GM15510 (cell line): ENCODE data around the gene NME3.

Experiments used
- POLR2A ChIP-seq: IDR thresholded peaks from 3 replicates; pipeline ENCODE4 v1.6.1; 2011; ENCODE audit warnings: borderline replicate concordance; ENCODE audit not compliant: insufficient read length; ENCODE audit errors: extremely low read depth

The NME3 gene

DNA sequence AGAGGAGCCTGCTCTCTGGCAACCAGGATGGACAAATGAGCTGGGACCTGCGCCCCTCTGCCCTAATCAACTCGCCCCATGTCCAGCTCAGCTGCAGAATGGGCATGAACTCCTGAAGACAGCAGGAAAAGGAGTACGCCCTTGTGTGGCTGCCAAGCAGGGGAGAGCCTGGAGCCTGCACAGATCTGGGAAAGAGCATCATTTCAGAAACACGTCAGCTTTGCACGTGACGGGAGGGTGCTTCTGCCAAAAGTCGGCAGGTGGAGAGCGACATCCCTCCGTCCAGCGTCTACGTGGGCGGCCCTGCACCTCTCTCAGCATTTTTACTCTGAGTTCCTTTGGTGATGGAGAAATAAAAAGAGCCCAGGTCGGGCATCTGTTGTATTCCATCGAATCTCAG lies 18.5 kb downstream of the NME3 start:
- TF ChIP-seq POLR2A: no peak

GRCh38 chr16:1751946-1752345 lies 19.4 kb downstream of the NME3 start:
- TF ChIP-seq POLR2A: no peak

- no peak for TF ChIP-seq POLR2A
Observed at GRCh38 chr16:1749152-1750117, 21.9 kb downstream of the NME3 start.

DNA sequence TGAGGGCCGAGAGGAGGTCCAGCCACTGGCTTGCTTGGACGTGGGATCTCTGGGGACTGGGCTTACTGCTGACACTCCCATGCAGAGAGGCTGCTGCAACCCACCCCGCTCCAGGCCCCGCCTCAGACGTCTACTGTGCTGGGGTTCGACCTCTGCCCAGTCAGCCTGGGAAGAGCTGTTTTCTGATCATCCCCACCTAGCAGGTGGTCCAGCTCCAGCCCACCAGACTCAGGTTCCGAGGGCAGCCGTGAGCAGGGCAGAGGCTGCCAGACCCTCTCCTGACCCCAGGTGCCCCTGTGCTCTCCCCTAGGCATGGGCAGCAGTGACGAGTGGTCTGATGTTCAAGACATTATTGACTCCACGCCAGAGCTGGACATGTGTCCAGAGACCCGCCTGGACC lies 23.4 kb downstream of the NME3 start:
- TF ChIP-seq POLR2A: no peak

GRCh38 chr16:1746693-1747195 lies 24.6 kb downstream of the NME3 start:
- no peak for TF ChIP-seq POLR2A

DNA sequence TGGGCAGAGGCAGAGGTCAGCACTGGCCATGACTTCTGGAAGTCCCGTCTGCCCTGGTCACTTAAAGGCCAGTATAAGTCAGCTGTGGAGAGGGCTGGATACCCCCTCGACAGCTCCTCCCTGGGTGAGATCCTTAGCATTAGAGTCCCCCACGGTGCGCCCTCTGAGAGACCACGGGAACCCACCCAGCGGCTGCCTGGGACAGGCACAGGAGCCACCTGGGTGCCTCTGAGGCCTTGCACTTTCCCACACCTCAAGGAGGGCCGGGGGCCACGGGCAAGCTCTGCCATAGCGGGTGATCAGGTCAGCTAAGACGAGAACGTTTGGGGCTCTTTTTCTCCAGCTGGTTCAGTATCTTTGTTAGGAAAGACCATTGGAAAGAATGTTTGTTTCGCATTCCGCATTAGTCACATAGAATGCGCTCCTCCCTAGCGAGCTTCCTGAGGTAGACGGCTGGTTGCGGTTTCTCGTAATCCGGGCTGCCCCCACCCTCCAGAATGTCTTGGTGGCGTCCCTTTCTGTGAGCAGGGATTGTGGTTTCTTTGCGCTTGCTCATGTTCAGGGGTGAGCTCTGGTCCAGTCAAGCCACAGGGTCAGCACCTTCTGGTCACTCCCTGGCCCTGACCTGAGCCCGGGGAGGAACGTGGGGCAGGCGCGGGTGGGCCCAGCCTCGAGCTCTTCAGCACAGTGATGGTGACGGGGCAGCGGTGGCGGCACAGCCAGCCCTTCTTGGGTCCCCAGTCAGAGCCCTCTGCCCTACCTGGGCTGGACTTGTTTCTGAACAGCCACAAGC lies 25.2 kb downstream of the NME3 start:
- no peak for TF ChIP-seq POLR2A

GRCh38 chr16:1745181-1745899 lies 26.0 kb downstream of the NME3 start:
- no peak for TF ChIP-seq POLR2A

GRCh38 chr16:1744338-1744840 lies 27.0 kb downstream of the NME3 start:
- TF ChIP-seq POLR2A: no peak

DNA sequence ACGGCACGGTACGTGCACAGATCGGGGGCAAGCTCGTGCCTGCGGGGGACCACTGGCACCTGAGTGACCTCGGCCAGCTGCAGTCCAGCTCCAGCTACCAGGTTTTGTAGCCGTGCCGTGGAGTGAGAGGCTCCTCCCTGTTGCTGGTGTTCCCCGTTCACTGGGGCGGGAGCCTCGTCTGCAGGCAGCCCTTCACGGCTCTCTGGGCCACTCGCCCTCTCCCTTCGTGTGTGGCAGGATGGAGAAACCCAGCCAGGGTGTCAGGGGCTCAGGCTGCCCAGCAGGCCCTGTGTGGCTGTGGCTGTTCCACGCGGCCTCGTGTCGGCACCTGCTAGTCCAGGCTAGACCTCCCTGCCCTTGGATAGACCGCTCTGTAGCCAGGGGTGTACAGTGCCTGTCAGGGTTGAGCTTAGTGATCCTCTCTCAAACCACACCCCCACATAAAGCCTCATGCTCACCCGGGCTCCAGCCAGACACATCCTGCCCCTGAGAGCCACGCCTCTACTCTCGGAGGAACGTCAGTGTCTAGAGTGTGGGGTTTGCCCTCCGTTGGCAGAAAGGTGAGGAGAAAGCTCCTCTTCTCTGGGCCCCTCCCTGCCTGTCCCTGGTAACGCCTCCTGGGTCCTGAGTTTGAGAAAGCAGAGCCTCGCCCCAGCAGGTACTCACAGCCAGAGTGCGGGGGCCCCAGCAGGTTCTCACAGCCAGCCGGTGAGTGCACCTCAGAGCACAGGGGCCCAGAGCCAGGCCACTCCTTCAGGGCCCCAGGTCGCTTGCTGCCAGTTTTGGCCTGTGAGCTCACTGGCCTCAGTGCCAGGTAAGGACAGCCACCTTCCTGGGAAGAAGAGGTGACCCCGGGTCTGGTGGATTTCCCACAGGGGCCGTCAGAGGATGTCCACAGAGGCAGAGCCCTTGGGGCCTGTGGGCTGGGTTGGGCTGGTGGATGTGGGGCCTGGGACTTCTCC lies 27.7 kb downstream of the NME3 start:
- TF ChIP-seq POLR2A: no peak

- TF ChIP-seq POLR2A: no peak
Observed at GRCh38 chr16:1741553-1742165, 29.7 kb downstream of the NME3 start.

GRCh38 chr16:1740781-1741490 lies 30.4 kb downstream of the NME3 start:
- TF ChIP-seq POLR2A: no peak

- no peak for TF ChIP-seq POLR2A
Observed at GRCh38 chr16:1740234-1740633, 31.1 kb downstream of the NME3 start.

GRCh38 chr16:1734816-1735215 lies 36.5 kb downstream of the NME3 start:
- TF ChIP-seq POLR2A: no peak

DNA sequence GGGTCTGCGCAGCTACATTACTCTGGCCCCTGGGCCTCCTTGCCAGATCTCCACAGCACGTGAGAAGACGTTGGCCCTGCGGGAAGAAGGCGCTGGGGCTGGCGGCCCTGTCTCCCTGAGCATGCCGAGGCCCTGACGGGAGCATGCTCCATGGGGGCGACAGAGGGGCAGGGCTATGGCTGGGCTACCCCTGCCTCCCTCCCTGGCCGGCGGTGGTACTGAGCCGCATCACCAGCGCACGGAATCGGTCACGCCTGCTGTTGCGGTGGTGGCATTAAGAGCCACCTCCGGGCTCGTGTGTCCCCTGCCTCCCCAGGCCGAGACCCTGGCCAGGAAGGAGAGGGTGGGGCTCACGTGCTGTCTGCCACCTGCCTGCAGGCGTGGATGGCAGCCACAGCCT lies 37.2 kb downstream of the NME3 start:
- no peak for TF ChIP-seq POLR2A
